Natural killer cell treated with Interleukin-12 subunit alpha and Interleukin-12 subunit beta and Interleukin-15 and Interleukin-18, amount 100 ng/mL, for 72 hours (primary cell): ENCODE data around the gene KIAA1217. TPM values are rescaled to one million over a fixed set of nuclear protein-coding genes. Genes with fewer than 3 reads are reported as not detected.
"Not testable (repeated sequence)": the region's sequence is repeated elsewhere in the genome, so short reads cannot be mapped to it uniquely, and the experiment has no call there.

Source experiments
- ATAC-seq, 2 donors: fragments of 150-1000 bp; cut with Tn5 transposase in 1 of 2; sonication (Bioruptor Pico), chemical (Tn5 transposase) in 1 of 2; 2 replicates each; pipeline ENCODE4 v1.10.0; 2021
- DNase-seq: peaks from one replicate; pipeline ENCODE4 v3.0.0; 2022; ENCODE audit warnings: low spot score
- H3K27ac Mint-ChIP-seq, 2 donors: 1 replicate in 1 of 2; 2 replicates in 1 of 2; pipeline ENCODE4 v1.8.0; 2022; ENCODE audit warnings: mixed read lengths in 2 of 2, mild to moderate bottlenecking in 1 of 2, moderate library complexity in 1 of 2
- H3K27me3 Mint-ChIP-seq, 2 donors: 1 replicate in 1 of 2; 2 replicates in 1 of 2; pipeline ENCODE4 v1.8.0; 2022; ENCODE audit warnings: mixed read lengths in 2 of 2
- H3K36me3 Mint-ChIP-seq: one replicate; pipeline ENCODE4 v1.8.0; 2022; ENCODE audit warnings: mixed read lengths
- H3K4me1 Mint-ChIP-seq, 2 donors: 1 replicate in 1 of 2; 2 replicates in 1 of 2; pipeline ENCODE4 v1.8.0; 2022; ENCODE audit warnings: low read depth in 2 of 2, mixed read lengths in 2 of 2, mild to moderate bottlenecking in 1 of 2
- H3K4me3 Mint-ChIP-seq: one replicate; pipeline ENCODE4 v1.8.0; 2022; ENCODE audit warnings: mixed read lengths
- H3K9me3 Mint-ChIP-seq: 2 replicates; pipeline ENCODE4 v1.8.0; 2022; ENCODE audit warnings: mixed read lengths
- total RNA-seq, 2 donors: library from RNA; stranded (reverse); gene quantifications; one replicate each; pipeline ENCODE4 v1.2.3, GENCODE V29; 2022

Gene KIAA1217
- total RNA-seq, 2 donors from 2014 or later, result 1.0 to 2.3 TPM

DNA sequence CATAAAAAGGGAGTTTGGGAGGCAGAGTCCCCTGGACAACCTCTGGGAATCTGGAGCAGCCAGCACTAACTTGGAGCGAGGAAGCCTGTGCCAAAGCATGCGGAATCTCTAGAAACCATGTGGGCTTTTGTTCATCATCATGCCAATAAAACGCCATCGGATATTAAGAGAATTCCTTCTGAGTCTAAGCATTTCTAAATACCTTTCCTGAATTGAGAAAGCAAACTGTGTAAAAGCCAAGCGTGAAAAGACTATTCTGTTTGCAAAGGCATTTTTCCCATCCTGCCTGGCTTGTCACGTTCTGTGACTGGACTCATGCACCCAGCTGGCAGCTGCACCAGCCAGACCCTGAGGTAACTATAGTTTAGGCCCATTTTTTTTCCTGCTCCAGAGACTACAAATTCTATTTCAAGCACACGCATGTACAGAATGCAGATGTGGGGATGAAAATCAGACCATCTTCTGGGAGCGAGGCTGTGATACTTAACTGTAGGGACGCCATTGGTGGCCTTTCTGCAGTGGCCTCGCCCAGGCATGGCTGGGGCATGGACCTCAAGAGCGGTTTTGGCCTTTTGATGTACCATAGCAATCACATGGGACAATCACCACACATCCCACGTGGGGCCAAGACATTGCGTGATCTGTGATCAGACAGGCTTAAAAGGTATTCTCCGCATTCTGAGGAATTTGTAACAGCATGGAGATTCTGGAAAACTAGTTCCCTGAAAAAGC, 218.9 kb downstream of the KIAA1217 start:
- DNase-seq (no peak), ATAC-seq (no peak)
- no peaks in the 10 kb centered on the region for H3K36me3 Mint-ChIP-seq
- no peaks in the 10 kb centered on the region for H3K9me3 Mint-ChIP-seq
- H3K27ac Mint-ChIP-seq, result no peak overlapping the region
- H3K4me1 Mint-ChIP-seq, result no peaks in the 10 kb centered on the region
- no peak overlapping the region for H3K4me3 Mint-ChIP-seq
- H3K27me3 Mint-ChIP-seq, result no peaks in the 10 kb centered on the region

DNA sequence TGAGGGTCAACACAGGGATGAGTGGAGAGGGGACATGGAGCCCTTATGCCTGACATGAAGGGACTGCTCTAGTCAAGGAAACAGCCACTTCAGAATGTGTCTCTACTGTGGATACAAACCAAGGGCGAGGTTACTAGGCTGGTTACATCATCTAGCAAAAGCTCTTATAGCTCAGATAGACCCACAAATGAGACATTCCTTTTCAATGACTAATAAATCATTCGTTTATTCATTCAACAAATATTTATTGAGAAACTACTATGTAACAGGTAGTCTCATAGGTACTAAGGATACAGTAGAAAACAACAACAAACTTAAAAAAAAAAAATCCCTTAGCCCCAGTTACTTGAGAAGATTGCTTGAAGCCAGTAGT, 219.5 kb downstream of the KIAA1217 start:
- Mint-ChIP-seq H3K4me1 (no peaks in the 10 kb centered on the region), H3K4me3 (no peak overlapping the region)
- no peak for DNase-seq

DNA sequence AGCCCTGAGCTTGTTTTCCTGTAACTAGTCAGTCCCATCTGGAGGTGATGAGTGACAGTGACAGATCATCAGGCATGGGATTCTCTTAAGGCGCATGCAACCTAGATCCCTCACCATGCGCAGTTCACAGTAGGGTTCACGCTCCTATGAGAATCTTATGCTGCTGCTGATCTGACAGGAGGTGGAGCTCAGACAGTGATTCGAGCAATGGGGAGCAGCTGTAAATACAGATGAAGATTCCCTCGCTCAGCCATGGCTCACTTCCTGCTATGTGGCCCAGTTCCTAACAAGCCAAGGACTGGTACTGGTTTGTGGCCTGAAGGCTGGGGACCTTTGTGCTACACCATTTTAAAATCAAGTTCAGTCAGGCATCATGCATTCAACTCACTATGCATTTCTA, 221.7 kb downstream of the KIAA1217 start:
- Mint-ChIP-seq H3K4me3 (no peak overlapping the region), H3K9me3 (no peaks in the 10 kb centered on the region), H3K27ac (no peak overlapping the region), H3K4me1 (no peaks in the 10 kb centered on the region), H3K27me3 (no peaks in the 10 kb centered on the region), H3K36me3 (no peaks in the 10 kb centered on the region)
- no peak for ATAC-seq
- no peak for DNase-seq

More for the DNA sequence above, 219.5 kb downstream of the KIAA1217 start:
- Mint-ChIP-seq H3K27ac (no peak overlapping the region), H3K9me3 (no peaks in the 10 kb centered on the region), H3K36me3 (no peaks in the 10 kb centered on the region), H3K27me3 (no peaks in the 10 kb centered on the region)
- no peak for ATAC-seq

DNA sequence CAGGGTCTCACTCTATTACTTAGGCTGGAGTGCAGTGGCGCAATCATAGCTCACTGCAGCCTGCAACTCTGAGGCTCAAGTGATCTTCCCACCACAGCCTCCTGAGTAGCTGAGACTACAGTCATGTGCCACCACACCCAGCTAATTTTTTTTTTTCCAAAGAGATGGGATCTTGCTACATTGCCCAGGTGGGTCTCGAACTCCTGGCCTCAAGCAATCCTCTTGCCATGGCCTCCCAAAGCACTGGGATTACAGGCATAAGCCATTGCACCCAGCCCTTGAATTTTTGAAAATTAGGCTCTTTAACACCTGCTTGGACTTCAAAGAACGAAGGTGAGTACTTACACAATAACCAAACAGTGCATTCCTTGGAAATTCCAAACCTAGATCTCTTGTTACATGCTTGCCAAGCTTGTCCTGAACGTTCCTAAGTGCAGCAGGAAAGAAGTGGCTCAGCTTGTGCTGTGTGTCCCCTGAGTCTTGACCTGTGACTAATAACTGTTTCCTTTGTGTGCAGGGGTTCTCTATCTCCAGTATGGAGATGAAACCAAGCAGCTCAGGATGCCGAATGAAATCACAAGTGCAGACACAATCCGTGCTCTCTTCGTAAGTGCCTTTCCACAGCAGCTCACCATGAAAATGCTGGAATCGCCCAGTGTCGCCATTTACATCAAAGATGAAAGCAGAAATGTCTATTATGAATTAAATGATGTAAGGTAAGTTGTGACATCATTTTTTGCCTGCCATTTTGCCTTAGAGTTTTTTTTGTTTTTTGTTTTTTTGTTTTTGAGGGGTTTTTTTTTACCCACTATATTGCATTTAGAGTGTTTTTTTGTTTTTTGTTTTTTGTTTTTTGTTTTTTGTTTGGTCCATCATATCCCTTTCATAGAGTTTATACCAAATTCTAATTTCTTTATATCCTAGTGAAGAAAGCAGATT, 223.8 kb downstream of the KIAA1217 start:
- Mint-ChIP-seq H3K36me3 (no peaks in the 10 kb centered on the region), H3K4me1 (no peaks in the 10 kb centered on the region), H3K27me3 (no peaks in the 10 kb centered on the region), H3K27ac (no peak overlapping the region), H3K4me3 (no peak overlapping the region), H3K9me3 (no peaks in the 10 kb centered on the region)
- ATAC-seq (no peak), DNase-seq (no peak)

DNA sequence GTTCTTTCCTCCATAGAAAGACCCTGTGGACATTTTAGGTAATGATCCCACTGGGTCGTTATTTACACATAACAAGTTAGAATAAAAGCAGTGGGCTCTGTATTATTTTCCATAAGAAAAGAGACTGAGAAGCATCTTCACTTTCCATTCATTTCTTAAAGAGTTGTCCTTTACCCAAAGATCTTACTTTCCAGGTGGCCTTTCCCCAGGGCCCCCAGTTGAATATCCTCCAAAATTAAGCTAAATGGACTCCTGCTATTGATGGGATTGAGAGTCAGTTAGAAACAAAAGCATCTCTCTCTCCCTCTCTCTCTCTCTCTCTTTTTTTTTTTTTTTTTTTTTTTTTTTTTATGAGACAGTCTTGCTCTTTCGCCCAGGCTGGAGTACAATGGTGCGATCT, 224.8 kb downstream of the KIAA1217 start:
- ATAC-seq (no peak), DNase-seq (no peak)
- no peaks in the 10 kb centered on the region for H3K27me3 Mint-ChIP-seq
- no peak overlapping the region for H3K27ac Mint-ChIP-seq
- H3K4me3 Mint-ChIP-seq, result no peak overlapping the region
- no peaks in the 10 kb centered on the region for H3K4me1 Mint-ChIP-seq
- H3K36me3 Mint-ChIP-seq, result no peaks in the 10 kb centered on the region
- H3K9me3 Mint-ChIP-seq, result no peaks in the 10 kb centered on the region

DNA sequence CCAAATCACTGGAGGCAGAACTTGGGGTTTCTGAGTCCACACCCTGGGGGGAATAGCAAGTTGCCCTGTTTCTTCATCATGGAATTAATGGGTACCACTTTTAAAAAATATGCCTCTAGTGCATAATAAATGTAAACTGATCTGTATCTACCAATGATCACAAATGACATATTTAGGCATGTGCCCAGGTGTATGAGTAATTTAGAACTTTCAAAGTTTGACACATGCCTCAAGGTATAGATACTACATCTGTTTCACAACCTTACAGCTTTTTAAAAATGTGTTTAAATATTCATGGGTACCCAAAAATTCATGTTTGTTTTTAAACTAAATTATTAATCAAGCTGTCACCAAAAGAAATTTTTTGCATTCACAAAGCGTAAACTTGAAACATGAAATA, 226.0 kb downstream of the KIAA1217 start:
- no peak overlapping the region for H3K4me3 Mint-ChIP-seq
- no peak overlapping the region for H3K27ac Mint-ChIP-seq
- no peaks in the 10 kb centered on the region for H3K27me3 Mint-ChIP-seq
- no peaks in the 10 kb centered on the region for H3K36me3 Mint-ChIP-seq
- DNase-seq, result no peak
- no peaks in the 10 kb centered on the region for H3K9me3 Mint-ChIP-seq
- ATAC-seq, result no peak
- H3K4me1 Mint-ChIP-seq, result no peaks in the 10 kb centered on the region

DNA sequence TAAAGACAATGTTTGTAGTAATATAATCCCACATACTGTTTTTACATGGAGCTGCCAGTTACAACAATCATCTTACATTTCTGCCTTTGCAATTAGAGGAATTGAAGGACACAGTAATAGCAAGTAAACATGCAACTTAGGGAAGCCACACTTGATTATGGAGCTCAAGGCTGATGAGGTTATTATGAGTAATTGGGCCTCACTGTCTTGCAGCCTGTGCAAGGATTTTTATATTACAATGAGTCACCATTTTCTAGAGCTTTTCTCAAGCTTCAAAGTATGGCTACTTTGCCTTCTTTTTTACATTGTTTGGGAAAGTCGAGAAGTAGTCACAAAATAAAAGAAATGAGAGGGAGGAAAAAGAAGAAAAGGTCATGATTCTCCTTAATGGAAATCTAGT, 226.4 kb downstream of the KIAA1217 start:
- Mint-ChIP-seq H3K9me3 (no peaks in the 10 kb centered on the region), H3K4me1 (no peaks in the 10 kb centered on the region), H3K36me3 (no peaks in the 10 kb centered on the region), H3K27me3 (no peaks in the 10 kb centered on the region), H3K27ac (no peak overlapping the region), H3K4me3 (no peak overlapping the region)
- DNase-seq (no peak), ATAC-seq (no peak)

DNA sequence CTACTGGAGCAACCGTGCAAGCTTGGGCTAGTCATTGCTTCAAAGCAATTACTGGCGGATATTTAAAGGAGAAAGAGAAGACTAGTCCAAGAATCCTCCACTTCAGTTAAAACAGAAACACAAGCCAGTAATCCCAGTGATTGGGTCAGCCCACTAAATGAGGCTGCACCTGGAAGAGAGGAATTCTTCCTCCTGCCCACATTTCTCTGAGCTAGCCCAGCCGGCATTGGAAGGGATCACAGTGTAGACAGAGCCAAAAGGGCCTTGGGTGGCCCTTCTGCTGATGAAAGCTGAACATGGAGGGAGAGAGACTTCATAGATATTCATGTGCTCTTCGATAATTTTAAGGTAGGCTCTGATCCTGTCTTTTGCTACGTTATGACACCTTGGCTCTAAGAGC, 228.4 kb downstream of the KIAA1217 start:
- ATAC-seq, result no peak
- no peak overlapping the region for H3K4me3 Mint-ChIP-seq
- no peaks in the 10 kb centered on the region for H3K4me1 Mint-ChIP-seq
- H3K36me3 Mint-ChIP-seq, result no peaks in the 10 kb centered on the region
- no peak for DNase-seq
- H3K27me3 Mint-ChIP-seq, result peaks cover 0 to 5% of the 10 kb centered on the region in 2 donors
- no peaks in the 10 kb centered on the region for H3K9me3 Mint-ChIP-seq
- no peak overlapping the region for H3K27ac Mint-ChIP-seq

DNA sequence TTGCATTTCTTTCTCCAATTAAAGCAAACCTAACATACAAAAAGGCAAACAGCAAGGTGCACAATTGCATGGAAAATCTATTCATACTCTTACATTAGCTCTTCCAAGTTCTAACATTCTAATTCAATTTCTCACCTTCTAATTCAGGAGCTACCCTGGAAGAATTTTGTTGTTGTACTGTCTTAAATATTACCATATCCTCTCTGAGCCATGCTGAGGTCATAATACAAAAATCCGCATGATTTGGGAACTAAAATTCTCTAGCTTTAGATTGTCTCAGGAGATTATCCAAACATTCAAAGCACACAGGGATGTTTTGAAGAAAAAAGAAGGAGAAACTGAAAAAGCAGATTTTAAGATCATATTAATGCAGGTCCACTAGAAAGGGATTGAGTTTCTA, 229.9 kb downstream of the KIAA1217 start:
- peaks cover 0 to 8% of the 10 kb centered on the region in 2 donors for H3K27me3 Mint-ChIP-seq
- no peak overlapping the region for H3K4me3 Mint-ChIP-seq
- ATAC-seq, result no peak

DNA sequence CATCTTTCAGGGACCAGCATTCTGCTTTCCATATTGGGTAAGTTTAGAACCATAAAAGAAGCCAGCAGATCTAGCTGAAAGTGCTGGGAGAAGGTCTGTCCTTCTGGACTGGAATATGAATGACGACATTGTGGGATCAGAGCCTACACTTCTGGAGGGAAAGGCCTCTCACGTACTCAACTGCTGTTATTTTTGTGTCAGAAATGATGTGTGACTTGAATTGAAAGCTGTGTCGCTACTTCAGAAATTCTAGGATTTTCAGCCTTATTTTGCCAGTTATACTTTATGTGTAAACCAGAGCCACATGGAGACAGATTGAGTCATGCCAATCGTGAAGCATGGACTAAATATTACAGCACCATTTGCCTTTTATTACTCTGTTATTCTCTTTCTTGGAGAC, 231.0 kb downstream of the KIAA1217 start:
- Mint-ChIP-seq H3K27ac (no peak overlapping the region), H3K36me3 (no peaks in the 10 kb centered on the region), H3K27me3 (peaks cover 0 to 8% of the 10 kb centered on the region in 2 donors), H3K4me1 (no peaks in the 10 kb centered on the region), H3K9me3 (peaks cover 4% of the 10 kb centered on the region), H3K4me3 (no peak overlapping the region)
- DNase-seq (no peak), ATAC-seq (no peak)

More for the DNA sequence above, 229.9 kb downstream of the KIAA1217 start:
- H3K36me3 Mint-ChIP-seq, result no peaks in the 10 kb centered on the region
- H3K27ac Mint-ChIP-seq, result no peak overlapping the region
- no peaks in the 10 kb centered on the region for H3K4me1 Mint-ChIP-seq
- no peaks in the 10 kb centered on the region for H3K9me3 Mint-ChIP-seq
- DNase-seq, result no peak

DNA sequence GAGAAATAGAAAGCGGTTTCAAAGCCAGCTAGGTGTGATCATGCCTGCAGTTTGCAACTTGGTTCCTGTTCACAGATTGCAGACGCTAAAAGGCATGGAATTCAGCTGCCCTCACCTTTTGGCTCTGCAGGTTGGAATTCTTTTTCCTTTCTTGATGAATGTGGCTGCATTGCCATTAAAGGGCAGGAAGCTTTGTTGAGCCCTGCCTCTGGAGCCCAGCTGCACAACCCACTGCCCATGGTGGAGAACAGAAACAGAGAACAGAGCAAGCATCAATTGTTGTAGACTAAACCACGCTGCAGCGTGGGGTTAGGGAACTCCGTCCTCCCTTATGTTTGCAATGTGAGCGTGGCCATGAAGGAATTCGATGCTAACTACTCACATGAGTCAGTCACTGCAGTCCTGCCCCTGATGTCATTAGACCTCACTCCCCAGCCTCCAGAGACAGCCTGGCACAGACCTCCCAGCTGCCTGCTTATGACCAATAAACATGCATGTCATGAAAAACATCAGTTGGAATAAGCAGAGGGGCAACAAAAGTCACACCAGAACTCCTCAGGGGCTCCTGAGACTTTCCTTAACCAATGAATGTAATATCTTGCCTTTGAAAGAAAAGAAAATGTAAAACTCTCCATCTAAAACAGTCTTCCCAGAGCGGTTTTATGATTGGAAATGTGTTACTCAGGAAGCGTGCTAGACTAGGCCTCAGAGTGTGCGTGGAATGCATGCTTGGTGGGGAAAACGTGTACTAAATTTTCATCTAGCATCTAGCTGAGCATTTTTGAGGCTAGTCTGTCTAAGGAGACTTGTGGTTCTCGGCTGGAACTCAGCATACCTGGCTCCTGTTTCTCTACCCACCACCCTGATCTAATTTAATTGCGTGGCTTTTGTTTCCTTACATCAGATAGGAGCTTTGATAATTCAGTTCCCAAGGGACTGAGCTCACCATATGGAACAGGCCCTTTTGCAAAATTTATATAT, 232.2 kb downstream of the KIAA1217 start:
- Mint-ChIP-seq H3K36me3 (no peaks in the 10 kb centered on the region), H3K27me3 (peaks cover 0 to 8% of the 10 kb centered on the region in 2 donors), H3K4me3 (no peak overlapping the region), H3K9me3 (peaks cover 4% of the 10 kb centered on the region), H3K27ac (no peak overlapping the region), H3K4me1 (no peaks in the 10 kb centered on the region)
- ATAC-seq, result no peak
- DNase-seq, result no peak

DNA sequence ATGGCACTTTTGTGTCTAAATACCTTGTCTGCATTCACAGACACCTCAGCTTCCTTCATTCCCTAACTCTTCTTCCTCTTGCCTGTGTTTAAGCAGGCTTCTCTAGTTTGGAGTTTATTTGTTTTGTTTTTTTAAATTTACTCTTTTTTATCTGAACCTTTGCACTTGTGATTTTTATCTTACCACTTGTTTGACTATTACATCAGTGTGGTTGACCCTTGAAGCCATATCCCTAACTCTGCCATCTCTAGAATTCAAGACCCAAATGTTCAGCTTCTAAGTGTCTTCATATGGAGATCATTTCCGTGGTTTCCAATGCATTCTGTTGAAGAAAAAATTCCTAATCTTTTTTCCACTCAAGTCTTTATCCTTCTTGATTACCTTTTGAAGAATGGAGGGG, 233.3 kb downstream of the KIAA1217 start:
- peaks cover 4% of the 10 kb centered on the region for H3K9me3 Mint-ChIP-seq
- no peaks in the 10 kb centered on the region for H3K4me1 Mint-ChIP-seq
- no peaks in the 10 kb centered on the region for H3K36me3 Mint-ChIP-seq
- no peak for ATAC-seq
- H3K27me3 Mint-ChIP-seq, result peaks cover 0 to 8% of the 10 kb centered on the region in 2 donors
- H3K27ac Mint-ChIP-seq, result no peak overlapping the region
- H3K4me3 Mint-ChIP-seq, result no peak overlapping the region
- DNase-seq, result no peak

DNA sequence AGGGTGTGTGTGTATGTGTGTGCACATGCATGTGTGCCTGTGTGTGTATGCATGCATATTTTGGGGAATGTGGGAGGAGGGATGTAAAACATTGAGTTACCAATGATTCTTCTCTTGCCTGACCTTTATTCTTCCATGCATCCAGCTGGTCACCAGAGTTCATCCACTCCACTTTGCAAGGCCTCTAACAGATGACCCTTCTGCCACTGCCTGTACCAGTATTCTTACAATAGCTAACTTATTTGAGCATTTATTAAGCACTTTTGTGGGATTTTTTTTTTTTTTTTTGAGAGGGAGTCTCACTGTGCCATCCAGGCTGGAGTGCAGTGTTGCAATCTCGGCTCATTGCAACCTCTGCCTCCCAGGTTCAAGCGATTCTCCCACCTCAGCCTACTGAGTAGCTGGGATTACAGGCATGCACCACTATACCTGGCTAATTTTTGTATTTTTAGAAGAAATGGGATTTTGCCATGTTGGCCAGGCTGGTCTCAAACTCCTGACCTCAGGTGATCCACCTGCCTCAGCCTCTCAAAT, 233.8 kb downstream of the KIAA1217 start:
- H3K4me1 Mint-ChIP-seq, DNase-seq, H3K9me3 Mint-ChIP-seq, H3K36me3 Mint-ChIP-seq, H3K27me3 Mint-ChIP-seq, H3K27ac Mint-ChIP-seq, ATAC-seq, H3K4me3 Mint-ChIP-seq: not testable (repeated sequence)
